Esophagus (tissue), 2 donors: ENCODE results near the gene TMEM63A. TPM values are rescaled to one million over a fixed set of nuclear protein-coding genes. Genes with fewer than 3 reads are reported as not detected.
"Not testable (repeated sequence)": the region's sequence is repeated elsewhere in the genome, so short reads cannot be mapped to it uniquely, and the experiment has no call there.

Experiments used
- H3K27ac ChIP-seq, 2 donors: one replicate each; pipeline ENCODE4 v1.5.1; 2013; ENCODE audit warnings: low read depth in 2 of 2, mild to moderate bottlenecking in 2 of 2, inconsistent platforms in 1 of 2, low read length in 1 of 2, moderate library complexity in 1 of 2
- H3K27me3 ChIP-seq, 2 donors: one replicate each; pipeline ENCODE4 v1.6.1; 2013; ENCODE audit warnings: low read length in 2 of 2, control low read depth in 1 of 2, mild to moderate bottlenecking in 1 of 2; ENCODE audit not compliant: insufficient read depth in 2 of 2, control insufficient read depth in 1 of 2
- H3K36me3 ChIP-seq, 2 donors: one replicate each; pipeline ENCODE4 v1.6.1; 2013; ENCODE audit warnings: low read length in 1 of 2; ENCODE audit not compliant: control insufficient read depth in 2 of 2, insufficient read depth in 2 of 2
- H3K4me1 ChIP-seq, 2 donors: one replicate each; pipeline ENCODE4 v1.6.1; 2013; ENCODE audit warnings: low read length in 1 of 2; ENCODE audit not compliant: control insufficient read depth in 2 of 2, insufficient read depth in 2 of 2
- H3K4me3 ChIP-seq, 2 donors: one replicate each; pipeline ENCODE4 v1.5.1; 2013; ENCODE audit warnings: low read length in 2 of 2, mild to moderate bottlenecking in 2 of 2, low read depth in 1 of 2, moderate library complexity in 1 of 2
- H3K9me3 ChIP-seq, 2 donors: one replicate each; pipeline ENCODE4 v1.6.1; 2013; ENCODE audit warnings: mild to moderate bottlenecking in 2 of 2, low read depth in 1 of 2, low read length in 1 of 2, moderate library complexity in 1 of 2; ENCODE audit not compliant: control insufficient read depth in 2 of 2, insufficient read depth in 1 of 2
- WGBS, 2 donors: extraction: QIAGEN DNeasy Blood & Tissue Kit; methylation state at CpG; one replicate each; pipeline ENCODE4 v1.1.7; 2013; 5-methylcytosine and 5-hydroxymethylcytosine counted together
- polyA plus RNA-seq, 2 donors: library from polyadenylated mRNA; stranded (reverse); fragments of 200-250 nt; gene quantifications; one replicate each; pipeline ENCODE4 v1.2.3, GENCODE V29; 2013
- donor health status: healthy with polysubstance abuse.
- donor health status: Bipolar disorder and iron deficiency.

TMEM63A gene
- polyA plus RNA-seq, result 10 to 100 TPM; 11.2 to 34.9 TPM

GRCh38 chr1:225881959-225882693 lies at the start of gene TMEM63A:
Gene TMEM63A (minus strand): TSS chr1:225882380. CDS start chr1:225877580, 4,800 bp downstream.
- WGBS, 2 donors, result 0 to 1% methylated on average over 55 to 64 of the region's 64 CpGs
- H3K4me1 ChIP-seq, result peaks cover 9 to 23% of the 10 kb centered on the region in 2 donors
- H3K27ac ChIP-seq, result peak within 1 kb of the TSS; percentile 82 to 88
- H3K4me3 ChIP-seq, result peak within 1 kb of the TSS; percentile 90 to 98
- no peaks in the 10 kb centered on the region for H3K9me3 ChIP-seq
- H3K36me3 ChIP-seq, result peaks cover 0 to 5% of the 10 kb centered on the region in 2 donors
- H3K27me3 ChIP-seq, result no peaks in the 10 kb centered on the region

- WGBS, 2 donors, result 81 to 89% methylated on average over 5 of the region's 5 CpGs
- Histone ChIP-seq H3K4me1 (no peaks in the 10 kb centered on the region), H3K4me3 (no peak overlapping the region)
Observed at GRCh38 chr1:225931270-225932136, 49.3 kb upstream of the TMEM63A start.

GRCh38 chr1:225930566-225930965 lies 48.4 kb upstream of the TMEM63A start:
- no peaks in the 10 kb centered on the region for H3K27me3 ChIP-seq
- H3K4me3 ChIP-seq, result no peak overlapping the region
- no peaks in the 10 kb centered on the region for H3K4me1 ChIP-seq
- no peaks in the 10 kb centered on the region for H3K36me3 ChIP-seq
- H3K9me3 ChIP-seq, result no peaks in the 10 kb centered on the region
- WGBS, 2 donors, result 92 to 98% methylated on average over 2 of the region's 2 CpGs
- no peak overlapping the region for H3K27ac ChIP-seq

More at GRCh38 chr1:225931270-225932136, 49.3 kb upstream of the TMEM63A start:
- H3K9me3 ChIP-seq, result no peaks in the 10 kb centered on the region
- no peaks in the 10 kb centered on the region for H3K36me3 ChIP-seq
- no peaks in the 10 kb centered on the region for H3K27me3 ChIP-seq
- H3K27ac ChIP-seq, result no peak overlapping the region

GRCh38 chr1:225929462-225929861 lies 47.3 kb upstream of the TMEM63A start:
- H3K9me3 ChIP-seq, H3K36me3 ChIP-seq, H3K4me1 ChIP-seq, H3K27me3 ChIP-seq, H3K27ac ChIP-seq, H3K4me3 ChIP-seq: not testable (repeated sequence)
- WGBS, 2 donors, result 96% methylated on average over 3 of the region's 3 CpGs

GRCh38 chr1:225928186-225929175 lies 46.3 kb upstream of the TMEM63A start:
- 82 to 84% methylated on average over 14 of the region's 14 CpGs for WGBS, 2 donors
- no peak overlapping the region for H3K27ac ChIP-seq
- H3K36me3 ChIP-seq, result no peaks in the 10 kb centered on the region
- no peaks in the 10 kb centered on the region for H3K9me3 ChIP-seq
- H3K27me3 ChIP-seq, result no peaks in the 10 kb centered on the region
- H3K4me3 ChIP-seq, result no peak overlapping the region
- no peaks in the 10 kb centered on the region for H3K4me1 ChIP-seq

- peaks cover 0 to 4% of the 10 kb centered on the region in 2 donors for H3K36me3 ChIP-seq
- WGBS, 2 donors, result 84 to 91% methylated on average over 3 of the region's 3 CpGs
- no peaks in the 10 kb centered on the region for H3K27me3 ChIP-seq
- H3K4me1 ChIP-seq, result peaks cover 7 to 12% of the 10 kb centered on the region in 2 donors
- no peak overlapping the region for H3K4me3 ChIP-seq
- H3K9me3 ChIP-seq, result no peaks in the 10 kb centered on the region
- no peak overlapping the region for H3K27ac ChIP-seq
Observed at GRCh38 chr1:225926551-225927113, 44.5 kb upstream of the TMEM63A start.

GRCh38 chr1:225923692-225924555 lies 41.7 kb upstream of the TMEM63A start, which contains the start of gene PYCR2:
Gene PYCR2 (minus strand): TSS chr1:225924250. CDS start chr1:225924110, 140 bp downstream.
- H3K4me1 ChIP-seq, result peaks cover 8 to 17% of the 10 kb centered on the region in 2 donors
- H3K36me3 ChIP-seq, result peaks cover 0 to 12% of the 10 kb centered on the region in 2 donors
- 0 to 1% methylated on average over 76 to 80 of the region's 80 CpGs for WGBS, 2 donors
- H3K4me3 ChIP-seq, result peak within 1 kb of the TSS; percentile 81
- H3K27me3 ChIP-seq, result no peaks in the 10 kb centered on the region
- H3K9me3 ChIP-seq, result no peaks in the 10 kb centered on the region
- peak within 1 kb of the TSS; percentile 84 to 95 for H3K27ac ChIP-seq

- H3K9me3 ChIP-seq, result no peaks in the 10 kb centered on the region
- H3K27ac ChIP-seq, result peak overlapping the region; percentile 84 to 95
- peaks cover 0 to 14% of the 10 kb centered on the region in 2 donors for H3K36me3 ChIP-seq
- WGBS, 2 donors, result 1% methylated on average over 8 of the region's 8 CpGs
- peaks cover 8 to 17% of the 10 kb centered on the region in 2 donors for H3K4me1 ChIP-seq
- H3K27me3 ChIP-seq, result no peaks in the 10 kb centered on the region
- H3K4me3 ChIP-seq, result peak overlapping the region; percentile 81
Observed at GRCh38 chr1:225923381-225923691, 41.2 kb upstream of the TMEM63A start.
